ENCODE data around the gene TRIM62. TPM values are rescaled to one million over a fixed set of nuclear protein-coding genes. Genes with fewer than 3 reads are reported as not detected.

The TRIM62 gene
- total RNA-seq, 2 experiments from 2014 or later = 3.4 to 4.5 TPM

DNA sequence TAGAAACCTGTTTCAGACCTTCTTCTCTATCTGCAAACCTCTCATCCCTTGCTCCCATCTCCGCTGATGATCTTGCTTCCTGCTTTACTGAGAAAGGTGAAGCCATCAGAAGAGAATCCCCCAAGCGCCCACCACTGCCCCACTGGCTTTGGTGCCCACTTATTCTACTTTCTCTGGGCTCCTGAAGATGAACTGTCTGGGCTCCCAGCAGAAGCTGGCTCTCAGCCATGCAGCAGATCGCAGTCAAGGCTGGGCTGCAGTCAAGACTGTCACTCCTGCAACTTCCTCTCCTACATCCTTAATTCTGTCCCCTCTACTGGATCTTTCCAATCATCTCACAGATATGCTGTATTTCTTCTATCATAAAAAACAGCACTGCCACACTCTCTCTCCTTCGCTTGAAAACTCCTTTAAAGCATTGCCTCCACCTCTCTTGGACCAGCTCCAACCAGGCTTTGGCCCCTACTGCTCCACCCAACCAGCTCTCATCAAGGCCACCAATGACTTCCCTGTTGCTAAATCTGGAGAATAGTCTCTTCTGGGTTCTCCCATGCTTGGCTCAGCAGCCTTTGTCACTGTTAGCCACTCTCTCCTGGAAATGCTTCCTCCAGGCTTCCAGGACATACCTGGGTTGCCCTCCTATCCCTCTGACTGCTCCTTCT, 25.8 kb downstream of the TRIM62 start:
- H3K36me3 Mint-ChIP-seq = no peaks in the 10 kb centered on the region
- no peaks in the 10 kb centered on the region for H3K9me3 Mint-ChIP-seq
- no peak overlapping the region for H3K4me3 Mint-ChIP-seq
- no peaks in the 10 kb centered on the region for H3K27me3 Mint-ChIP-seq
- H3K27ac Mint-ChIP-seq = no peak overlapping the region
- H3K4me1 Mint-ChIP-seq = no peaks in the 10 kb centered on the region
- DNase-seq = no peak

DNA sequence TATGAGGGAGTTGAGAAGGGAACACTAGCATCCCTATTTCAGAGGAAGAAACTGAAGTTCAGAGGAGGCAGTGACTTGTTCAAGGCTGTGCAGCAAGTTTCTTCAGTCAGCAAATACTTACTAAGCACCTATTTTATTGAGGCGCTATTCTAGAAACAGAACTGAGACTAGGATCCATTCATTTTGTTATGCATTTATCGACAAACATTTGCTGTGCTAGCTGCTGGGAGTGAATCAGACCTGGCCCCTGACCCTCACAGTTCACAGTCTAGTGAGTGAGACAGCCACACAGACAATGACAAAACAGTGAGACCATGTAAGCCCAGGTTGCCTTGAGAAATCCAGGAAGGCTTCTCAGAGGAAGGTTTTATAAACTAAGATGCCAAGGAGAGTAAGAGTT, 28.2 kb downstream of the TRIM62 start:
- H3K27ac Mint-ChIP-seq = no peak overlapping the region
- H3K4me3 Mint-ChIP-seq = no peak overlapping the region
- no peaks in the 10 kb centered on the region for H3K27me3 Mint-ChIP-seq
- no peaks in the 10 kb centered on the region for H3K4me1 Mint-ChIP-seq
- no peaks in the 10 kb centered on the region for H3K9me3 Mint-ChIP-seq
- H3K36me3 Mint-ChIP-seq = no peaks in the 10 kb centered on the region
- DNase-seq = no peak

DNA sequence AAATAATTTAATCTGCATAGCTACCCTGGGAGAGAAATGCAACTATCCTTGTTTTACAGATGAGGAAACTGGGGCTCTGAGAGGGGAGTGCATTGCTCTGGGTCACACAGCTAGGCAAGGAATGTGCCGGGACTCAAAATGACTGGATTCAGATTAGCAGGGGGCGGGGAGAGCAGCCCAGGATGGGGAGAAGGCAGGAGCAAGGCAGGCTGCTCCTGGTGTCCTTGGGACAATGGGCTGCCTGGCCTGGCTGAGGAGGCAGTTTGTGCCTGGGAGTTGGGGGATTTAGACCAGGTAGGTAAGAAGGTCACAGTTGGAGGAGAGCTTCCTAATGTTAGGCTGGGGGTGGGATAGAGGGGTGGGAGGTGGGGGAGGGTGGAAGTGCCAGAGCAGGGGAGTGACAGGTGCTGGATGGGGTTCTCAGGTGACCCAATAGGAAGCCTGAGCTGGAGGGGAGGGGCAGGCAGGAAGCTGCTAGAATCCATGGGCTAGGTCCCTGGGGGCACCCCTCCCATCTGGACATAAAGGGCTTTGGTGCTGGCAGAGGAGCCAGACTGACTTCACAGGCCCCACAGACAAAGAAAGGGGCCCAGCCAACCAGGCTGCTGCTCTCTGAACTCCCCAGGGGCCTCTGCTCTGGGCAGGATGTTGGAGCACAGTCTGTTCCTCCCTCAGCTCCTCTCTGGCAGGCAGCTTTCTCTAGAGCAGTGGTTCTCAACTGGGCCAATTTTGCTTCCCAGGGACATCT, 29.0 kb downstream of the TRIM62 start:
- no peak overlapping the region for H3K27ac Mint-ChIP-seq
- no peaks in the 10 kb centered on the region for H3K27me3 Mint-ChIP-seq
- no peaks in the 10 kb centered on the region for H3K4me1 Mint-ChIP-seq
- no peak for DNase-seq
- H3K36me3 Mint-ChIP-seq = no peaks in the 10 kb centered on the region
- no peaks in the 10 kb centered on the region for H3K9me3 Mint-ChIP-seq
- no peak overlapping the region for H3K4me3 Mint-ChIP-seq

DNA sequence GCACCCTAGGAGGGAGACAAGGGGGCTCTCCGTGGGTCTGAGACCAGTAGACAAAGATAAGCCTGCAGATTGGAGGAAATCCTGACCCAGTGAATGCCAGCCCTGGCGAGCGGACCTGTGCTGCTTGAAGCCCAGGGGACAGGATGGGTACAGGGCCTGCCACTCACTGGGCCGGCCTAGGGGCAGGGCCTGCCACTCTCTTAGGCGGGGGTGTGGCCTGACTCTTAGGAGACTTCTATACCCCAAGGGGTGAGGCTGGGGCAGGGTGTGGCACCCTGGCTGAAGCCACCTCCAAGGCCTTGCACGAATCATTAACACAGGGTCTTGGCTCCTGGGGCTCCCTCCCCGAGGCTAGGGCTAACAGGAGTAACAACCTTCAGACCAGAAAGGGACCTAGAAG, 30.7 kb downstream of the TRIM62 start:
- Mint-ChIP-seq H3K27ac (no peak overlapping the region), H3K9me3 (no peaks in the 10 kb centered on the region), H3K27me3 (no peaks in the 10 kb centered on the region), H3K4me1 (no peaks in the 10 kb centered on the region), H3K4me3 (no peak overlapping the region), H3K36me3 (no peaks in the 10 kb centered on the region)
- no peak for DNase-seq

DNA sequence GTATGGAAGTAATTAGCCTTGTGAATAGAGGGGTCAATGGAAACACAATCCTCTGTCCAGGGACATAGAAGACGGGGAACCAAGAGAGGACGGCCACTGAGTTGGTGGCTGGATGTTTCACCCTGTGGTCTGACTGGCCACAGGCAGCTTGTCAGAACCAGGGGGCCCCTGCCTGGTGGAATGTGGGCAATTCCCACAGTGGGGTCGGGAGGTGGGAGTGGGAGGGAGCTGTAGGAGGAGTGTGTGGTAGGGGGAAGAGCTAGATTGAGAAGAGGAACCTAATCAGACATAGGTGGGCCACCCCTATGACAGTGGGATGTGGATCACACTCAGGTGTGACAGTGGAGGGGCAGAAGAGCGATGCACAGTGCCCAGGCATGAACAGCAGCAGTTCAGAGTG, 31.3 kb downstream of the TRIM62 start:
- H3K9me3 Mint-ChIP-seq = no peaks in the 10 kb centered on the region
- no peaks in the 10 kb centered on the region for H3K4me1 Mint-ChIP-seq
- no peak for DNase-seq
- no peaks in the 10 kb centered on the region for H3K27me3 Mint-ChIP-seq
- H3K27ac Mint-ChIP-seq = no peak overlapping the region
- H3K4me3 Mint-ChIP-seq = no peak overlapping the region
- H3K36me3 Mint-ChIP-seq = no peaks in the 10 kb centered on the region

DNA sequence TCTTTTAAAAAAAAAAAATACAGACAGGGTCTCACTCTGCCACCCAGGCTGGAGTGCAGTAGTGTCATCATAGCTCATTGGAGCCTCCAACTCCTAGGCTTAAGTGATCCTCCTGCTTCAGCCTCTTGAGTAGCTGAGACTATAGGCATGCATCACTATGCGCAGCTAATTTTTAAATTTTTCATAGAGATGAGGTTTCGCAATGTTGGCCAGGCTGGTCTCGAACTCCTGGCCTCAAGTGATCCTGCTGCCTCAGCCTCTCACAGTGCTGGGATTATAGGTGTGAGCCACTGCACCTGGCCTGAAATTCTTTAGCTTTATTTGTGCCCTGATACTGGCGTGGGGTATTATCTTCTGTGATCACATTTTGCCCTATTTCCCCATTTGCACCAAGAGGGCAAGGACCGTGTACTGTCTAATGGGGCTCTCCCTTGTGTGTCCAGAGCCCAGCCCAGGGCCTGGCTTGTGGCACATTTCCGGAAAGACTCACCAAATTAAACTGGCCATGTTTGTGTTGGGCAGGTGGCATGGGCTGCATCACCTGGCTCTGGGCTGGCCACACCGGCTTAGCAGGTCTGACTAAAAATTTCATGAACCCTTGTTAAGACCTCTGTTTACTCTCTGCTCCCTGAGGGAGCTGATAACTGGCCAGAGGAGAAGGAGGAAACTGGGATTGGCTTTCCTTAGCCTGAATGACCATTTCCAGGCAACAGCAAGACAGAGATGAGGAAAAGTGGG, 32.2 kb downstream of the TRIM62 start:
- H3K36me3 Mint-ChIP-seq = no peaks in the 10 kb centered on the region
- no peak overlapping the region for H3K27ac Mint-ChIP-seq
- H3K9me3 Mint-ChIP-seq = no peaks in the 10 kb centered on the region
- DNase-seq = no peak
- no peaks in the 10 kb centered on the region for H3K4me1 Mint-ChIP-seq
- no peak overlapping the region for H3K4me3 Mint-ChIP-seq
- H3K27me3 Mint-ChIP-seq = no peaks in the 10 kb centered on the region

DNA sequence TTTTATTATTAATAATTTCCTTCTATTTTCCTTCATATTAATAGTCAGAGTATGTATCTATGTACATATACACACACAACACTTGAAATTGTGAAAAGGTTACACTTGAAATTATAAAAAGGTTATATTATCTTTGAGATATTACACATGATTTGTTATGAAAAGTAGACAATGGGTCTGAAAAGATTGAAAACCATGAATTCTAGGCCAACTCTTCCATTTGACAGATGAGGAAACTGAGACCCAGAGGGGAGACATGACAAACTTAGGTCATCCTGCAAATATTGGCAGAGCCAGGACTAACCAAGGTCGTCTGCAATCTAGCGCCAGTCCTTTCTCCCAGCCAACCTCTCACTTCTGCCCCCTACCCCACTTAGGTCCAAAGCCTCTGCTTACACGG, 33.2 kb downstream of the TRIM62 start:
- no peaks in the 10 kb centered on the region for H3K36me3 Mint-ChIP-seq
- H3K4me1 Mint-ChIP-seq = no peaks in the 10 kb centered on the region

DNA sequence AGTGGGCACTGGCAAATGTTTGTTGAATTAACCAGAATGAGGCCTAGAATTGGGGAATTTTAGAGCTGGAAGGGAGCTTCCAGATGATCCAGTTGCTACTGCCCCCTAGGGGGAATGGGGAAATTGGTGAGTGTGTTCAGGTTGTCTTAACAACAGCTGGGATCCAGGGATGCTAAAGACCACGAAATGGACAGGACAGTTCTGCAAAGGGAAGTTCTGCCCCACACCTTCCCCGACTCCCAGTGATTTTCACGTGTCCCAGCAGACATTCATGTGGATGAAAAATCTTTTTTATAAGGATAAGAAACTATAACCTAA, 33.9 kb downstream of the TRIM62 start:
- Mint-ChIP-seq H3K27ac (no peak overlapping the region), H3K9me3 (no peaks in the 10 kb centered on the region), H3K4me1 (no peaks in the 10 kb centered on the region), H3K27me3 (no peaks in the 10 kb centered on the region), H3K4me3 (no peak overlapping the region), H3K36me3 (no peaks in the 10 kb centered on the region)
- no peak for DNase-seq

More for the DNA sequence above, 33.2 kb downstream of the TRIM62 start:
- no peak for DNase-seq
- Mint-ChIP-seq H3K9me3 (no peaks in the 10 kb centered on the region), H3K27ac (no peak overlapping the region), H3K4me3 (no peak overlapping the region), H3K27me3 (no peaks in the 10 kb centered on the region)

DNA sequence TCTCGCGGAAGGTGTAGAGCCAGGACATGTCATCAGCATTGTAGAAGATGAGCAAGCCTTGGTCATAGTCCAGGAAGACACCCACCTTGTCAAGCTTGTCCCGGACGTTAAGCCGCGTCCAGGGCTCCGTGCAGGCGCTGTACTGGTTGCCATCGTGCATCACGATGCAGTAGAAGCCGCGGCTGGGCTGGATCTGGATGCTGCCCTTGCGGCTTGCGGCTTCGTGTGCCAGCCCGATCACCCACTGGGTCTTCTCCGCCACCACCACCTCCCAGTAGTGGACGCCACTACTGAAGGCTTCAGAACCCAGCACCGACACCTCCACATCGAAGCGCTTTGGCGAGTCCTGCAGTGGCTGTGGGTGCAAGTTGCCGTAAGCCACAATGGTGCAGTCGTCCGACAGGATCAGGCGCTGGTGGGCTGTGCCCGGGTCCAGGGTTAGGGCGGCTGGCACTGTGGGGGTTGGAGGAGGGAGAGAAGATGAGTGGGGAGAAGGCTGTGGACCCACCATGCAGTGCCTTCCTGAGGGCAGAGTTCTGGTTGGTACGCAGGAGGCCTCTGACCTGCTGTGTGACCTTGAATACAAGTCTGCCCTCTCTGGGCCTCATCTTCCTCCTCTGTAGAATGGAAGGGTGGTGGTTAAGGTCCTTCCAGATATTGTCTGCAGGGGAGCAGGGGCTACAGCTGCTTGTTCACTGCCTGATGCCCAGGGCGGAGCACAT, 34.4 kb downstream of the TRIM62 start:
- no peaks in the 10 kb centered on the region for H3K4me1 Mint-ChIP-seq
- H3K27me3 Mint-ChIP-seq = no peaks in the 10 kb centered on the region
- no peaks in the 10 kb centered on the region for H3K9me3 Mint-ChIP-seq
- no peak overlapping the region for H3K4me3 Mint-ChIP-seq
- DNase-seq = no peak
- no peak overlapping the region for H3K27ac Mint-ChIP-seq
- no peaks in the 10 kb centered on the region for H3K36me3 Mint-ChIP-seq

DNA sequence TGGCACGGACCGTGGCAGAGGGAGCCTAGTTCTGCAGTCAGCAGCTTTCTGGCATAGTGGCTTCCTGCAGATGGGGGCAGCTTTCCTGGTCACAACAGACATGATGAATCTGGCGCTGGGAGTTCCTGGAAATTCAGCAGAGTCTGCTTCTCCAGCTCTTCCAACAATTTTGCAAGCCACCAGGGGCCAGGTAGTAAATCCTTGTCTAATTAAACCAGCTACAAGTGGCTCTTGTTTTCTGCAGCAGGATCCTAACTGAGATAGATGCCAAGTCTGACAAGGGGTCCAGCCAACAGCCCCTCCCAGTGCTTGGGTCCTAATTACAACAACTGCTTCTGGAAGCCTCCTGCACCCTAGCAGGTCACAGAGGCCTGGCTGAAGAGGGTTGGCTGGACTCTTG, 35.8 kb downstream of the TRIM62 start:
- no peaks in the 10 kb centered on the region for H3K27me3 Mint-ChIP-seq
- no peak overlapping the region for H3K4me3 Mint-ChIP-seq
- DNase-seq = no peak
- H3K9me3 Mint-ChIP-seq = no peaks in the 10 kb centered on the region
- H3K27ac Mint-ChIP-seq = no peak overlapping the region
- H3K36me3 Mint-ChIP-seq = no peaks in the 10 kb centered on the region
- H3K4me1 Mint-ChIP-seq = peaks cover 5% of the 10 kb centered on the region

DNA sequence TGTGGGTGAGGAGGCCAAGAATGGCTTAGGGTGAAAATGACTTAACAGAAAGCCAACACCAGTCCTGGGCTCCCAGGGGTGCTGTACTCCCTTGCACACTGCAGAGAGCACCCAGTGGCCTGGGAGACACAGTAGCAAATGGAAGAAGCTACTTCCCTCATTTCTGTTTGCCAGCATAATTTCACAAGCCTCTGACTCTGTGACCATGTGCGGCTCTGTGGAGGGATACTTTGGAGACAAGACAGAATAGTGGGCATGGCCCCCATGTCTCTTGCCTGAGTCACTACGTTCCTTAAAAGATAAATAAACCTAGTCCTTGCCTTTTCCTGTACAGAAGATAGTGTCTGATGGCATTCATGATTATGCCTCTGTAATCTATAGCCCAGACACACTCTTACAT, 38.1 kb downstream of the TRIM62 start:
- H3K4me3 Mint-ChIP-seq = no peak overlapping the region
- H3K27ac Mint-ChIP-seq = no peak overlapping the region
- H3K27me3 Mint-ChIP-seq = no peaks in the 10 kb centered on the region
- peaks cover 9% of the 10 kb centered on the region for H3K4me1 Mint-ChIP-seq
- no peaks in the 10 kb centered on the region for H3K36me3 Mint-ChIP-seq
- no peak for DNase-seq
- no peaks in the 10 kb centered on the region for H3K9me3 Mint-ChIP-seq

DNA sequence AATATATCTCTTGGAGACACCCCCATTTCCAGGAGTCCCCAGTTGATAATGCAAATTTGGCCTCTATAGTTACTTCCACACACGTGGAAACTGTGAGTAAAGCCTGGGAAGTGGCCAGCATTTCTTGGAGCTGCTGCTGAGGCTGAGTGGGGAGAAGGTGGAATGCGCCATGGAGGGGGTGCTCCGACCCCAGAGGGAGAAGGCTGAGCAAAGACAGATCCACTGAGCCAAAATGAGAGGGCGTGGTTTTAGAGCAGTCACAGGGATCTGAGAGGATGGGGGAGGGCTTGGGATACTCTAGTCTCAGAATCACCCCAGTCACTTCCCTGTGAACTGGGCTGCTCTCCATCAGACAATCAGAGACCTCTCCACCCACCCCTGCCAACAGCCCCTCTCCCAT, 38.7 kb downstream of the TRIM62 start:
- Mint-ChIP-seq H3K27me3 (no peaks in the 10 kb centered on the region), H3K4me3 (no peak overlapping the region), H3K4me1 (peaks cover 9% of the 10 kb centered on the region), H3K36me3 (no peaks in the 10 kb centered on the region), H3K27ac (no peak overlapping the region), H3K9me3 (no peaks in the 10 kb centered on the region)
- DNase-seq = no peak

DNA sequence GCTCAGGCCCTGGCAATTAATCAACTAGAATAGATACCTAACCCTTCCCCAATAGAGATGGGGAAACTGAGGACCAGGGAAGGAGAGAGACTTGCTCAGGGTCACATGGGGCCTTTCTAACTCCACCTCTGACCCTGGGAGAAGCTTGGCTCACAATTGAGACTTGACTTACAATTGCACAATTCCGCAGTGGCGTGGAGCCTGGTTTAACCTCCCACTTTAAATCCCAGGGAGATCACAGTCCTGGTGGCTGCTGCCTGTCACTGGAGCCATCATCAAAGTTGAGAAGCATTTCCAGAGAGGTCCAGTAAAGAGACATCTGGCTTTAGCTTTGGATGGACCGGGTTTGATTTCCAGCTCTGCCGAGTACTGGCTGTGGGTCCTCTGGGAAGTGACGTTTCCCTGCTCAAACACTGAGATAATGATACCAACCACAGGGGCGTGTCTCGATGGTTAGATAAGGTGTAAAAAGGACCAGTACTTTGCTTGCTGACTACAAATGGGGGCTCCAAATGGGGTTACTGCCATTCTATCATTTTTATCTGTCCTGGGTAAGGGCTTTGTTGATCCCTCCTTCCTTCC, 39.3 kb downstream of the TRIM62 start:
- no peak for DNase-seq
- Mint-ChIP-seq H3K27me3 (no peaks in the 10 kb centered on the region), H3K4me3 (no peak overlapping the region), H3K9me3 (no peaks in the 10 kb centered on the region), H3K4me1 (peaks cover 9% of the 10 kb centered on the region), H3K36me3 (no peaks in the 10 kb centered on the region), H3K27ac (no peak overlapping the region)

DNA sequence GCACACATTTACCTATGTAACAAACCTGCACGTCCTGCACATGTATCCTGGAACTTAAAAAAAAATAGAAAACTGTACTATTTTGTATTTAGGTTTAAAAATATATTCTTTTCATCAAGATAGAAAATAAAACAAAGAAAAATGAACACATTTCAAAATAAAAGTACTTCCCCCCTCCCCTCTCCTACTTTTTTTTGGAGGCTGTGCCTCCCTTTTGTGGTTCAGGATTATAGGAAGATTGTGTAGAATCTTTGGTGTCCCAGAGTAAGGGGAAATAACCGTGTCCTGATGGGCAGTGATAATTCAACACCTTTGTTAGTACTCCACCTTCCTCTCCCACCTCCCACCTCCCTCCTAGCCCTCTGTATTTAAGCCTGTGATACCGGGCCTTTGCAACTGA, 40.1 kb downstream of the TRIM62 start:
- H3K4me1 Mint-ChIP-seq = peaks cover 9% of the 10 kb centered on the region
- H3K36me3 Mint-ChIP-seq = no peaks in the 10 kb centered on the region
- H3K9me3 Mint-ChIP-seq = no peaks in the 10 kb centered on the region

DNA sequence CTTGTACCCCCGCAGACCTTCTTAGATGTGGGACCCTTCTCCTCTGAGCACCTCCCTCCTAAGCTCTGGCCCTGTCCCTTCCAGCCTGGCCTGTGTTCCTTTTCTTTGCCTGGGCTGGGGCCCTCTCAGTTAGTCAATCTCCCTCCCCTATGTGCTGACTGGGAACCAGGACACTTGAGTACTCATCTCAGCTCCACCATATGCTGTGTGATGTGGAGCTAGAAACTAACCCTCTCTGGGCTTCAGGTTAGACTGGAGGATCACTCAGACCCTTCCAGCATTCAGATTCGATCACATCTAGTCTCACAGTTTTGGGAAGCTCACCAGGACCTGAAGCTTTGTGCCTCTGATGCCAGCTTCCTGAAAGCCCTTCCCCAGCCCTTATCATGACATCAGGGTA, 40.6 kb downstream of the TRIM62 start:
- no peaks in the 10 kb centered on the region for H3K9me3 Mint-ChIP-seq
- peaks cover 9% of the 10 kb centered on the region for H3K4me1 Mint-ChIP-seq
- no peaks in the 10 kb centered on the region for H3K27me3 Mint-ChIP-seq

More for the DNA sequence above, 40.1 kb downstream of the TRIM62 start:
- DNase-seq = no peak
- no peak overlapping the region for H3K27ac Mint-ChIP-seq
- no peak overlapping the region for H3K4me3 Mint-ChIP-seq
- H3K27me3 Mint-ChIP-seq = no peaks in the 10 kb centered on the region

More for the DNA sequence above, 40.6 kb downstream of the TRIM62 start:
- Mint-ChIP-seq H3K4me3 (no peak overlapping the region), H3K36me3 (no peaks in the 10 kb centered on the region), H3K27ac (no peak overlapping the region)
- no peak for DNase-seq
